Kidney epithelial cell (primary cell): ENCODE results near the gene TSPAN14. TPM values are rescaled to one million over a fixed set of nuclear protein-coding genes. Genes with fewer than 3 reads are reported as not detected.

ENCODE experiments used
- DNase-seq: peaks from one replicate; pipeline ENCODE4 v3.0.0-alpha.2; 2010; ENCODE audit warnings: low read depth
- H3K27me3 ChIP-seq: 2 replicates; pipeline ENCODE4 v1.6.0; 2011; ENCODE audit warnings: low read length; ENCODE audit not compliant: control insufficient read depth, insufficient read depth
- H3K36me3 ChIP-seq: 2 replicates; pipeline ENCODE4 v1.5.1; 2011; ENCODE audit warnings: low read length; ENCODE audit not compliant: control insufficient read depth, insufficient read depth
- H3K4me3 ChIP-seq: 2 replicates; pipeline ENCODE4 v1.5.1; 2011; ENCODE audit warnings: low read depth, mild to moderate bottlenecking, control low read depth, low read length
- total RNA-seq: library from RNA; depleted of rRNA; stranded (reverse); fragments of >200 nt; gene quantifications from 2 replicates; pipeline ENCODE4 v1.2.3, GENCODE V29; 2015
- TF ChIP-seq, protein P1 (sequence below): IDR thresholded peaks from 2 replicates; pipeline ENCODE4 v1.5.1; 2011; ENCODE audit warnings: mild to moderate bottlenecking, moderate library complexity, low read length, control low read depth, inconsistent platforms; ENCODE audit not compliant: insufficient read depth, poor library complexity, severe bottlenecking

TSPAN14 gene
- total RNA-seq, 1 donor from 2014 or later = 111 TPM

DNA sequence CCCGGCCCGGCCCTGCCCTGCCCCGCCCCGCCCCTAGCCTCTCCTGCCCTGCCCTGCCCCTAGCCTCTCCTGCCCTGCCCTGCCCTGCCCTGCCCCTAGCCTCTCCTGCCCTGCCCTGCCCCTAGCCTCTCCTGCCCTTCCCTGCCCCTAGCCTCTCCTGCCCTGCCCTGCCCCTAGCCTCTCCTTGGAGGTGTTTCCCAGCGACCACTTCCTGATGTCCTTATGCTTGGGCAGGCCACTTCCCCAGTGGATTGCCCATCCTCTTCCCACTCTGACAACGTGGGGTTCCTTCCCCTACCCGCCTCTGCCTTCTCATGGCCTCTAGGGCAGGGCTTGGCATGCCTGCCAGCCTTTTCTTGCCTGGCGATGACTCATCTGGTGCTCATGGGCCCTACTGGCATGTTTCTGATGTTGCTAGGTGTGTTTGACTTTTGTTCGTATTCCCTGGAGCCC is 24.6 kb upstream of the TSPAN14 start:
- H3K27me3 ChIP-seq = no peaks in the 10 kb centered on the region
- H3K36me3 ChIP-seq = no peaks in the 10 kb centered on the region
- TF ChIP-seq, protein P1, sequence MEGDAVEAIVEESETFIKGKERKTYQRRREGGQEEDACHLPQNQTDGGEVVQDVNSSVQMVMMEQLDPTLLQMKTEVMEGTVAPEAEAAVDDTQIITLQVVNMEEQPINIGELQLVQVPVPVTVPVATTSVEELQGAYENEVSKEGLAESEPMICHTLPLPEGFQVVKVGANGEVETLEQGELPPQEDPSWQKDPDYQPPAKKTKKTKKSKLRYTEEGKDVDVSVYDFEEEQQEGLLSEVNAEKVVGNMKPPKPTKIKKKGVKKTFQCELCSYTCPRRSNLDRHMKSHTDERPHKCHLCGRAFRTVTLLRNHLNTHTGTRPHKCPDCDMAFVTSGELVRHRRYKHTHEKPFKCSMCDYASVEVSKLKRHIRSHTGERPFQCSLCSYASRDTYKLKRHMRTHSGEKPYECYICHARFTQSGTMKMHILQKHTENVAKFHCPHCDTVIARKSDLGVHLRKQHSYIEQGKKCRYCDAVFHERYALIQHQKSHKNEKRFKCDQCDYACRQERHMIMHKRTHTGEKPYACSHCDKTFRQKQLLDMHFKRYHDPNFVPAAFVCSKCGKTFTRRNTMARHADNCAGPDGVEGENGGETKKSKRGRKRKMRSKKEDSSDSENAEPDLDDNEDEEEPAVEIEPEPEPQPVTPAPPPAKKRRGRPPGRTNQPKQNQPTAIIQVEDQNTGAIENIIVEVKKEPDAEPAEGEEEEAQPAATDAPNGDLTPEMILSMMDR = no peak
- DNase-seq = no peak
- no peak overlapping the region for H3K4me3 ChIP-seq

DNA sequence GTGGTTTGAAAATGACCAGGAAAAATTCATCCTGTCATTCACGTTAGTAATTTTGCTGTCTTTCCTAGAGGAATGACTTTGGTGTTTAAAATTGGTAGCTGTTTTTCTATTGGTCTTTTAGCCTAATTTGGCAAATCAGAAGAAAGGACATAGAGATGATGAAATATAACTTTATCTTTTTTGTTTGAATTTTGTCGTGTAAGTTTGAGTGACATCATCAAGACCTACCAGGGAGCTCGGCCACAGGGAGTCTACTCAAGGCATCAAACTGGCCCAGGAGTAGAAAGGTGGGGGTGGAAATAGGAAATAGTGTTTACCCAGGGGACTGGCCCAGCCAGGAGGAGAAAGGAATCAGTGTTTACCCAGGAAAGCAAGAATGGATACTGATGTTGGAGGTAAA is 21.0 kb upstream of the TSPAN14 start:
- Histone ChIP-seq H3K27me3 (no peaks in the 10 kb centered on the region), H3K4me3 (no peak overlapping the region), H3K36me3 (no peaks in the 10 kb centered on the region)
- TF ChIP-seq, protein P1 = no peak
- DNase-seq = no peak

DNA sequence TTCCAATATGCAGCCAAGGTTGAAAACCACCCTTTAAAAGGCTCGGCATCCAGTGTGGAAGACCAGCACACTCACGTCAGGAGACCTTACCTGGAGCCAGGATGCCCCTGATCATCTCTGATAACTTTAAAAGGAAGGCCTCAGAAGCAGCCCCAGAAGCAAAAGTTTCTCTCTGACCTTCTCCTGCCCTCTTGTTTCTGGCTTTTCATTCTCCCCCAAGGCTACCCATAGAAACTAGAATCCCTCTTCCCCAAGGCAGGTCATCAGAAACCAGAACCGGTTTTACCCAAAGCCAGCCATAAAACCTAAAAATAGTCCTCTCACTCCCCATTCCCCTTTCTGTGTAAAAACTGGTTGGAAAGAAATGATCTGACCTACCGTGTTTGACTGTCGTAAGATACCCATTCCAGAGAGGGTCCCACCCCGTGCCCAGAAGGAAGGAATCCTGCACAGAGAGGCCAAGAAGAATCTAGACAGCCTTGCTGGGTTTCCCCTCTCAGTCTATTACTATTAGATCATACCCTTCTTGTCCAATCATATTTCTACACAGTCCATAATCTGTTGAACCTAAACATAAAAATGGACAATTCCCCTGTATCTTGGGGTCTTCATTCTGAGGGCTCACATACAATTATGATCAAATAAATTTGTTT is 17.5 kb upstream of the TSPAN14 start:
- Histone ChIP-seq H3K4me3 (no peak overlapping the region), H3K36me3 (no peaks in the 10 kb centered on the region), H3K27me3 (no peaks in the 10 kb centered on the region)
- TF ChIP-seq, protein P1 = no peak
- DNase-seq = no peak

DNA sequence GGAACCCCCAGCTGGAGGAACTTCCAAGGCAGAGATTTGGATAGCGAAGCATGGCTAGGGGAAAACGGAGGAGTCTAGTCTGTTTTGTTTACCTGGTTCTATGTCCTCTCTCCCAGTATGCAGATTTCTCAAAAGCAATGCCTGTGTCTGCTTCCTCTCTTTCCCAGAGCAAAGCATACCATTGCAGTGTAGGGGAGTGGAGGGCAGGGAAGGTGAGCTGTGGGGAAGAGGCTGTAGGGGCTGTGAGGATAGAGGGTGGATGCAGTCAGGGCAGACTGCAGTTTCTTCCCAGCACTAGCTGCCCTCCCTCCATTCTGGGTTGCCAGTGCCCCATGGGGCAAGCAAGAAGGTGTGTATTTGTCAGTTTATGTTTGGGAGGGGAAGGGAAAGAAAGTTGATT is 16.9 kb upstream of the TSPAN14 start:
- TF ChIP-seq, protein P1 = no peak
- no peaks in the 10 kb centered on the region for H3K27me3 ChIP-seq
- no peaks in the 10 kb centered on the region for H3K36me3 ChIP-seq
- no peak for DNase-seq
- no peak overlapping the region for H3K4me3 ChIP-seq

DNA sequence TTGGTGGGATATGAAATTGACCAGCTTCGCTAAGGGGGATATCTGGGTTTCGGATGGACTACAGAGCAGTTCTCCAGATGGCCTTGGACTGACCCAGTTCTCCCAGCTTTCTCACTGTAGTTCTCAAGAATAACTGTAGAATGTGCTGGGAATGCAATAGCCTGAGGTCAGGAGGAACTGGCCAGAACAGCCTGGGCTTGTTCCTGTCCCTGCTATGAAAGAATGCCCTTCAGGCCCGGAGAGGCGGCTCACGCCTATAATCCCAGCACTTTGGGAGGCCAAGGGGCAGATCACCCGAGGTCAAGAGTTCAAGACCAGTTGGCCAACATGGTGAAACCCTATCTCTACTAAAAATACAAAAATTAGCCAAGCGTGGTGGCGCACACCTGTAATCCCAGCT is 12.3 kb upstream of the TSPAN14 start:
- no peaks in the 10 kb centered on the region for H3K27me3 ChIP-seq
- H3K4me3 ChIP-seq = no peak overlapping the region
- no peaks in the 10 kb centered on the region for H3K36me3 ChIP-seq
- TF ChIP-seq, protein P1 = no peak
- DNase-seq = no peak

DNA sequence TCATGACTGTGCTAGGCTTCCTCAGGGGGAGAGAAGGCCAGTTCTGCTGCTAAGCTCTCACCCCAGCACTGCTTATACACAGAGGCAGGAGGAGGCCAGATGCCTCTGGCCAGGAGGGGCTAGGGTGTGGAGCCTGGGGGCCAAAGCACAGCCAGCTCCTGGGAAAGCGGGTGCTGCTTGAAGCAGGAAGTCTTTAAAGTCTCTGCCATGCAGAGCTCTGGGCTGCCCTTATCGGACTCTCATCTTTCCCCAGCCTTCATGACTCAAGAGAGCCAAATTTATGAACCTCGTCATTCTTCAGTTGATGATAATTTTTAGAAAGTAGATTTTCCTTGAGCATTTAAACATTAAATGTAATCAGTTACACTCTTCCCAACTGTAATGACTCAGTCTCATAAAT is 11.2 kb upstream of the TSPAN14 start:
- Histone ChIP-seq H3K27me3 (no peaks in the 10 kb centered on the region), H3K36me3 (no peaks in the 10 kb centered on the region), H3K4me3 (no peak overlapping the region)
- DNase-seq = no peak
- TF ChIP-seq, protein P1 = no peak
